ENCODE results near the gene CA10.

- TF ChIP-seq CTCF (IDR thresholded peaks at IDR 0.05) (no peak), EZH2 (IDR thresholded peaks at IDR 0.05; ENCODE audit: borderline replicate concordance, insufficient read depth, low read depth, low read length, poor library complexity, severe bottlenecking) (no peak)
These were observed 361.4 kb downstream of the CA10 start for GRCh38 chr17:51797150-51797549.
